ENCODE results near the gene PRKRIP1.

- TF ChIP-seq CTCF (conservative IDR thresholded peaks at IDR 0.05 in 1 of 2, IDR thresholded peaks at IDR 0.05 in 1 of 2; ENCODE audit: extremely low read depth in 1 of 2, insufficient read depth in 1 of 2, low read depth in 1 of 2, low read length in 2 of 2) = no peak
- TF ChIP-seq EZH2 (IDR thresholded peaks at IDR 0.05; ENCODE audit: borderline replicate concordance, low read length) = no peak
Observed at GRCh38 chr7:102468478-102469350, 72.6 kb downstream of the PRKRIP1 start.
